ENCODE measurements around the gene USP31. TPM values are rescaled to one million over a fixed set of nuclear protein-coding genes. Genes with fewer than 3 reads are reported as not detected.

USP31 gene
- total RNA-seq, 1 donor from 2014 or later: 13.4 TPM

- DNase-seq (ENCODE audit: low read depth) (peak; percentile 46), FAIRE-seq (peak; percentile 60)
Measured at GRCh38 chr16:23014592-23014991, 134.7 kb downstream of the USP31 start.

More at GRCh38 chr16:23014592-23014991, 134.7 kb downstream of the USP31 start:
- H3K4me3 ChIP-seq (ENCODE audit: low read depth, low read length): no peak overlapping the region
- H3K27me3 ChIP-seq (ENCODE audit: control insufficient read depth, insufficient read depth, low read length): peaks cover 1% of the 10 kb centered on the region
- no peaks in the 10 kb centered on the region for H3K36me3 ChIP-seq (ENCODE audit: control insufficient read depth, insufficient read depth, low read length)
- no peak for TF ChIP-seq CTCF (IDR thresholded peaks at IDR 0.05; ENCODE audit: insufficient read depth, low read length, severe bottlenecking)

Other genes with a start within 250 kb of the USP31 start
- 0.38 TPM in 1 of 2 replicates, not detected in the other for gene SCNN1G, start 33.3 kb upstream of the USP31 start, total RNA-seq
- gene SCNN1B, start 152.8 kb upstream of the USP31 start, total RNA-seq: 0.79 and 5.8 TPM in 2 replicates